Measurements from ENCODE around the gene NKTR.

The NKTR gene

DNA sequence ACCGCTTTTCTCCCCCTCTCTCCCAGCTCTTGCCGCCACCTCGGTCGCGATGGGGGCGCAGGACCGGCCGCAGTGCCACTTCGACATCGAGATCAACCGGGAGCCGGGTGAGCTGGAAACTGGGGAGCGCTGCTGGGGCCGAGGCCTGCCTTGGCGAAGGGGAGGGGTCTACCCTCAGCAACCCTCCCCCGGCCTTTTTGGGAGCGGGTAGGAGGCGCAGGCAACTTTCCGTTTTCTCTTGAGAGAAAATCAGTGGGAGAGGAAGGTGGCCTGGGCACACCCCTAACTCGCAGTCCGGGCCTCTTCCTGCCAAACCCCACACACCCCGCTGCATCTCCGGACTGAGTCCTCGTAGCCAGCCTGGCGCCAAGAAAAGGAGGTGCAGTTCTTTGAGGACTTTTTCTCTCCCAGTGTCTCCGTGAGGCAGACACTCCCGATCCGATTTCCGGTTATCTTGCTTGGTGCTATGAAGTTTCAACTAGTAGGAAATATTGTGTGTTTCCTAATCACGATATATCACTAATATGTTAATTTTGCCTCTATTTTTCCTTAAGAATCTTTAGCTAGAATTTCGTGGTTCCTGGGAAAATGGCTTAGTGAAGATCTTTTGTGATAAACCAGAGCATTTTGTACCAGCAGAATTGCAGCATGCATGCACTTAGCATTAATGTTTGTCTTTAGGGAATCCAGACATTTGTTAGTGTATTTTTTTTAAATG is 631 bp downstream of the NKTR start:
- H3K4me3 ChIP-seq (ENCODE audit: low read depth, low read length), result peak overlapping the region; percentile 80
- no peak for DNase-seq (ENCODE audit: low read depth)
- TF ChIP-seq, protein P1, sequence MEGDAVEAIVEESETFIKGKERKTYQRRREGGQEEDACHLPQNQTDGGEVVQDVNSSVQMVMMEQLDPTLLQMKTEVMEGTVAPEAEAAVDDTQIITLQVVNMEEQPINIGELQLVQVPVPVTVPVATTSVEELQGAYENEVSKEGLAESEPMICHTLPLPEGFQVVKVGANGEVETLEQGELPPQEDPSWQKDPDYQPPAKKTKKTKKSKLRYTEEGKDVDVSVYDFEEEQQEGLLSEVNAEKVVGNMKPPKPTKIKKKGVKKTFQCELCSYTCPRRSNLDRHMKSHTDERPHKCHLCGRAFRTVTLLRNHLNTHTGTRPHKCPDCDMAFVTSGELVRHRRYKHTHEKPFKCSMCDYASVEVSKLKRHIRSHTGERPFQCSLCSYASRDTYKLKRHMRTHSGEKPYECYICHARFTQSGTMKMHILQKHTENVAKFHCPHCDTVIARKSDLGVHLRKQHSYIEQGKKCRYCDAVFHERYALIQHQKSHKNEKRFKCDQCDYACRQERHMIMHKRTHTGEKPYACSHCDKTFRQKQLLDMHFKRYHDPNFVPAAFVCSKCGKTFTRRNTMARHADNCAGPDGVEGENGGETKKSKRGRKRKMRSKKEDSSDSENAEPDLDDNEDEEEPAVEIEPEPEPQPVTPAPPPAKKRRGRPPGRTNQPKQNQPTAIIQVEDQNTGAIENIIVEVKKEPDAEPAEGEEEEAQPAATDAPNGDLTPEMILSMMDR (IDR thresholded peaks at IDR 0.05; ENCODE audit: low read depth, low read length, missing control alignments), result no peak

DNA sequence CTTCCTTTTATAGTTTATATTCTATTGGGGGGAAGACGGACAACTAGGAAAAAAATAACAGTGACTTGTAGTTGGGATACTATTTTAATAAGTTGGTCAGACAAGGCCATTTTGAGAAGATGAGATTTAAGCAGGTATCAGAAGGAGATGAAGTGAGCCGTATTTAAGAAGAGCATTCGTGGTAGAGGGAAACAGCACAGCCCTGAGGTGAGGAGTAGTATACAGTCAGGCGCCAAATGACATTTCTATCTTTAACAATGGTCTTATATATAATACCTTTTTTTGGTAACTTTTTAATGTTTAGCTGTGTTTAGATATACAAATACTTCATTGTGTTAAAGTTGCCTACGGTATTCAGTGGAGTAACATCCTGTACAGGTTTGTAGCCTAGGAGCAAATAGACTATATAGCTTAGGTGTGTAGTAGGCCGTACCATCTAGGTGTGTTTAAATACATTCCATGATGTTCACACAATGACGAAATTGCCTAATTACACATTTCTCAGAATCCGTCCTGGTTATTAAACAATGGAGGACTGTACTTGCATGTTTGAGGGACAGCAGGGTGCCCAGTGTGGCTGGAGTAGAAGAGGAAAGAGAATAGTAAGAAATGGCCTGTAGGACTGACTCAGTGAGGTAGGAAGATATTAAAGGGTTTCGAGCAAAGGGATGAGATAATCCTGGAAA is 1.6 kb downstream of the NKTR start:
- peak overlapping the region; percentile 80 for H3K4me3 ChIP-seq (ENCODE audit: low read depth, low read length)
- TF ChIP-seq, protein P1 (IDR thresholded peaks at IDR 0.05; ENCODE audit: low read depth, low read length, missing control alignments), result peak; percentile 38
- DNase-seq (ENCODE audit: low read depth), result no peak

DNA sequence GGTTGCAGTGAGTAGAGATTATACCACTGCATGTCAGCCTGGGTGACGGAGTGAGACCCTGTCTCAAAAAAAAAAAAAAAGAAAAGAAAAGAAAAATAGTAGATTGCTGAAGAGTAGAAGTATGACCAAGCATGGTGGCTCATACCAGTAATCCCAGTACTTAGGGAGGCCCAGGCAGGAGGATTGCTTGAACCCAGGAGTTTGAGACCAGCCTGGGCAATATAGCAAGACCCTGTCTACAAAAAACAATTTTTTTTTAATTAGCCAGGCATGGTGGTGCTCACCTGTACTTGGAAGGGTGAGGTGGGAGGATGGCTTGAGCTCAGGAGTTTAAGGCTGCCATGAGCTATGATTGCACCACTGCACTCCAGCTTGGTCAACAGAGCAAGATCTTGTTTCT is 2.5 kb downstream of the NKTR start:
- TF ChIP-seq, protein P1 (IDR thresholded peaks at IDR 0.05; ENCODE audit: low read depth, low read length, missing control alignments), result no peak
- no peak for DNase-seq (ENCODE audit: low read depth)
- no peak overlapping the region for H3K4me3 ChIP-seq (ENCODE audit: low read depth, low read length)

DNA sequence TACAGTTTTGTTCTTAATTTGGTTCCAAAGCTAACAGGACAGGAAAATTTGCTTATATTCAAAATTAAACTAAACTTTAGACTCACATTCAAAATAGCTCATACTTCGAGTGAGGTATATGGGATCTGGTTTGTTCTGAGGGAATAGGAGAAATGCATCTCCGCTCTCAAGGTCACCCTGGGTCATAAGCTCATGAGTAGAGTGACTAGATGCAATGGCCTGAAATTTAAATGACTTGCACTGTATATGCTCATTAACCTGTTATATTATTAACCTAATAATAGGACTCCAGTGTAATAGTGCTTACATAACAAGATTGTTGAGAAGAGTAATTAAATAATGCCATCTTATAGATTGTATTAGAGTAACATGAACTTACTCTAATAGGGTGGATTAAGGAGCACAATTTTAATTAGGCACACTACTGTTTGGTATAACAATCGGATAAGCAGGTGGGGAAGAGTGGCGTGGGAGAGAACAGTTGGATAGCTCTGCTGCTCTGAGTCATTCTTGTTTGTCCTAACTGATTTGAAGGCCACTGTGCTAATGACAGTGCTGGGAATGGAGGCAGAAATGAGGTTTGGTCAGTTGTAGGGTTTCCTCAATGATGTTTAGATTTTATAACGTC is 5.2 kb downstream of the NKTR start:
- DNase-seq (ENCODE audit: low read depth), result no peak
- no peak overlapping the region for H3K4me3 ChIP-seq (ENCODE audit: low read depth, low read length)
- TF ChIP-seq, protein P1 (IDR thresholded peaks at IDR 0.05; ENCODE audit: low read depth, low read length, missing control alignments), result no peak

DNA sequence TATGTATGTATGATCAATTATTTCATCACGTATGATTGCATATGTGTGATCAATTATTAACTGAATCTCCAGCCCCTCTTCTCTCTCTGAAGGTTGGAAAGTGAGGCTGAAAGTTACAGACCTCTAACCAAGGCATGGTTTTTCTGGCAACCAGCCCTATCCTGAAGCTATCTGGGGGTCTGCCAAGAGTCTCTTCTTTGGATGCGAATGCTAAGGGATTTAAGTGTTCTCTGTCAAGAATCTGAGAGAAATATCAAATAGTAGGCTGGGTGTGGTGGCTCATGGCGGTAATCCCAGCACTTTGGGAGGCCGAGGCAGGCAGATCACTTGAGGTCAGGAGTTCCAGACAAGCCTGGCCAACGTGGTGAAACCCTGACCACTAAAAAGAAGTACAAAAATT is 8.1 kb downstream of the NKTR start:
- H3K4me3 ChIP-seq (ENCODE audit: low read depth, low read length), result no peak overlapping the region
- TF ChIP-seq, protein P1 (IDR thresholded peaks at IDR 0.05; ENCODE audit: low read depth, low read length, missing control alignments), result no peak
- DNase-seq (ENCODE audit: low read depth), result no peak

DNA sequence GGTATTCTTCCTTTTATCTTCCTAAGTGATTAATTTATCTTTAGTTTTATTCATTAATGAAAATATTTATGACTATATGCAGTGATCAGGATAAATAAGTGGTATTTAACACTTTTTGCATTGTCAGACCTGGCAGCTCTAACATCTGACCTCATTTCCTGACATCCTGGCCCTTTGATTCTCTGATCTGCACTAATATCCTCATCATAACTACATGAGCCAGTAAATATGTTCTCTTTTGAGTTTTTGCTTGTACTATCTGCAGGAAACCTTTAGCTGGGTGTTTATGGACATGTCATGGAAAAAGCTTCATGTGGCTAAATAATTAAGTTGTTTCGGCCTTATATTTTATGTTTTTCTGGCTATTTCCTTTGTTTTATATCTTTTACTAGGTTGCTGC is 10.5 kb downstream of the NKTR start:
- TF ChIP-seq, protein P1 (IDR thresholded peaks at IDR 0.05; ENCODE audit: low read depth, low read length, missing control alignments), result no peak
- DNase-seq (ENCODE audit: low read depth), result no peak
- no peak overlapping the region for H3K4me3 ChIP-seq (ENCODE audit: low read depth, low read length)
